HG03571 (cell line): Measurements from ENCODE around the gene ADARB2.

ENCODE experiments used
- ATAC-seq: cut with Tn5 transposase; IDR thresholded peaks from one replicate; pipeline ENCODE4 v1.9.1; 2021; ENCODE audit not compliant: unreplicated experiment

ADARB2 gene

GRCh38 chr10:1598393-1599153, 138.8 kb downstream of the ADARB2 start:
- no peak for ATAC-seq

DNA sequence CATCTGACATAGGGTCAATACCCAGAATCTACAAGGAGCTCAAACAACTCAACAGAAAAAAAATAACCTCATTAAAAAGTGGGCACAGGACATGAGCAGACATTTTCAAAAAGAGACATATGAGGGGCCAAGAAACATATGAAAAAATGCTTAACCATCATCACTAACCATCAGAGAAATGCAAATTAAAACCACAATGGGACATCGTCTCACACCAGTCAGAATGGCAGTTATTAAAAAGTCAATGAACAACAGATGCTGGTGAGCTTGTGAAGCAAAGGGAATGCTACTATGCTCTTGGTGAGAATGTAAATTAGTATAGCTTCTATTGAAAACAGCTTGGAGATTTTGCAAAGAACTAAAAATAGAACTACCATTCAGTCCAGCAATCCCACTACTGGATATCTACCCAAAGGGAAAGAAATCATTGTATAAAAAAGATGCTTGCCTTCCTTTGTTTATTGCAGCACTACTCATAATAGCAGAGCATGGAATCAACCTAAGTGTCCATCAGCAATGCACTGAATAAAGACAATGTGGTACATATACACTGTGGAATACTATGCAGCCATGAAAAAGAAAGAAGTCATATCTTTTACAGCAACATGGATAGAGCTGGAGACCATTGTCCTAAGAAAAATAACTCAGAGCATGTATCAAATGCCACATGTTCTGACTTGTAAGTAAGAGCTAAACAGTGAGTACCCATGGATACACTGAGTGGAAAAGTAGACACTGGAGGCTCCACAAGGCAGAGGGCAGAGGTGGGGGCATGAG, 139.8 kb downstream of the ADARB2 start:
- peak; percentile 63 for ATAC-seq

- no peak for ATAC-seq
Measured at GRCh38 chr10:1596482-1597099, 140.7 kb downstream of the ADARB2 start.

DNA sequence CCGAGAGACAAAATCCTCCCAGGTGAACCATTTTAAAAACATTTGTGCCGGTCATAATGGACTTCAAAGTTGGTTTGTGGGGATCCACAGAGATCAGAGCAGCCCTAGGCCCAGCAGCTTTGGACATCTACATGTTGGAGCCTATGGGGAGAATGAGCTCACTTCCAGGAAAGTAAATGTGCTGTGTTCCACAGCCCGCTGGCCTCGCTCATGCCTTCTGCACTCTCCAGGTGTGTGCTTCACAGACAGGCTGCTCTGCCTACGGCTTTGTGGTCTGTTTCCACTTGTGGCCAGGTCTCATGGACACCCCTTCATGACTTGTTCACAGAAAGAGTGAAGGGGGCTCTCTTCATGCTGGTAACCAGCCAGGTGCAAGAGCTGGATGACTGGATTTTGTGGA, 141.6 kb downstream of the ADARB2 start:
- ATAC-seq, result no peak

GRCh38 chr10:1595242-1595600, 142.1 kb downstream of the ADARB2 start:
- ATAC-seq, result no peak

DNA sequence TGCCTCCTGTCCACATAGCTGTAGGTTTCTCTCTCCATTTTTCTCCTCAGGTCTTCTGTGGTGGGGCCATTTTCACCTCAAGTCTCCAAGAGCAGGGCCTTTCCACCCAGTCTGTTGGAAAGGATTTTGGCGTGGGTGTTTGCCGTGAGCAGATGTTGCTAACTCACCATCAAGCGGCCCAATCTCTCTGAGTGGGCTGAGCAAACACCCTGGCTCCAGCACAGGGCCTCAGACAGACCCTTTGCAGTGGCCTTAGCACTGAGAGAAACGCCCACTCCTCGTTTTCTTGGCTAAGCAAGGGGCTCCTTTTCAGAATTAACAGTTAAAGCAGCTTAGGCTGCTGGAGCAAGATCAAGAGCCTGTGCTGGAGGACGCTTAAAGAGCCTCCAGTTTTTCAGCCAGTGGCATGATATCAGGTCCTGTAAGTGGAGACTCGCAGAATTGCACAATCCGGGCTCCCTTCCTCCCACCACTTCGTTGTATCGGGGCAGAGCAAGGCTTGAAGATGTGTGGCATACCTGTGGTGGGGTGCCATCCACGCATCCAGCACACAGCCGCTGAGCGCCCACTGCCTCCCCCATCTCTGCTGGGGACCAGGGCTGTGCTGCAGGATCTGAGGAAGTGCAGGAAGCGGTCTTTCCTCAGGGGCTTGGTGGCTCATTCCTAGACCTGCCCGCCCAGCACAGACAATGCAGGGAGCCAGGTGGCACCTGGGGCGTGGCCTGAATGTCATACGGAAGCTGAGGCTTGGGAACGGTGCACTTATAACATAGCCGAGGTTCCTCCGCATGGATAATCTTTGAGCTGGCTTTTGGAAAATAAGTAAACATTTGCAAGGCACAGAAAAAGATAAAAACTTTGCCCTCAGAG, 142.7 kb downstream of the ADARB2 start:
- no peak for ATAC-seq

GRCh38 chr10:1591742-1592141, 145.6 kb downstream of the ADARB2 start:
- ATAC-seq, result no peak

DNA sequence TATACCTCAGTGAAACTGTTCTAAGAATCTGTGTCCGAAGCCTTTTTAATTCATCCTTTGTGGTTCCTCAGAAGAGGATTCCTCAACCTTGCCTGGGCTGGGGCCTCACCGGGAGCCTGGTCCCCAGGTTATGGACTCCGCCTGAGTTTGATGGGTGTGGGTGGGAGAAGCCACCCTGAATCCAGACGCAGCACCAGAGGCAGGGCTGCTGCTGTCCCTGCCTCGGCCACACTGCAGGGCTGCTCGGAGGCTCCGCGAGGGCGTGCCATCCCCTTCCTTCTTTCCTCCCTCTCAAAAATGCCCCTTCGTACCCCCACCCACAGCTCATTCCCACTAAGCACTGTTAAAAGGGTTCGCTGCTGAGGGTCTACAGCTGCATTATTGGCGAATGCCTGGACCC, 146.3 kb downstream of the ADARB2 start:
- ATAC-seq, result no peak

GRCh38 chr10:1589257-1589656, 148.1 kb downstream of the ADARB2 start:
- ATAC-seq, result no peak

DNA sequence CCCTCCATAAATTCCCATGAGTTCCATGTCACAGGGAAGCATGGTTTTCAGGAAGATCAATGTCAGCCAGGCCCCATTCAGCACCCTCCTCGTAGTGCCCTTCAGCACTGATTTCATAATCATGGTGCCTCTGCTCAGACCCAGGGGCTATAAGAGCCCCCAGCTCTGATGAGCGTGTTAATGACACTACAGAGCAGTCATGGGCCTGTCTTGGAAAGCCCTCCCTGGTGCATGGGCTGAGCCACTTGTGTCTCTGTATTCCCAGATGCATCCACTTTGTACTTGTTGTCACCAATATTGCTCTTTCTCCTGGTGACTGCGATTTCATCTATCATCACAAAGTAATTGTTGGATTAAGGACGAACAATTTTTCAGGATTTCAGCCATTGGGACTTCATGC, 154.6 kb downstream of the ADARB2 start:
- no peak for ATAC-seq

GRCh38 chr10:1581189-1581588, 156.1 kb downstream of the ADARB2 start:
- ATAC-seq, result no peak

DNA sequence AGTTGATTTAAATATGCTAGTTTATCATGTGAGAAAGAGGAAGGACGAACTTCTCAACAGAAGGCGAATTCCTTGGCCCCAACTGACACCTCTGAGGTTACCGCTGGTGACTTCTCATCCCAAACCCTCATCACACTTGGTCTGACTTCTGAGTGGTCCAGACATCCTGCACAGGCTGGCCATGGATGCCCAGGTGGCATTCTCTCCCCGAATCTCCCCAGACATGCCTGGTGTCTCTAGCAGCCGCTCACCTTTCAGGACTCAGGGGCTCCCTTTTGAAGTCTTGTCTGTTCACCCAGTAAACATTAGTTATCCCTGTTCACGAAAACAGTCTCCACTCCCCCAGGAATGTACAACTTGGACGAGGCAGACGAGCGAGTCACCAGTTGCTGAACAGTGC, 157.7 kb downstream of the ADARB2 start:
- no peak for ATAC-seq

DNA sequence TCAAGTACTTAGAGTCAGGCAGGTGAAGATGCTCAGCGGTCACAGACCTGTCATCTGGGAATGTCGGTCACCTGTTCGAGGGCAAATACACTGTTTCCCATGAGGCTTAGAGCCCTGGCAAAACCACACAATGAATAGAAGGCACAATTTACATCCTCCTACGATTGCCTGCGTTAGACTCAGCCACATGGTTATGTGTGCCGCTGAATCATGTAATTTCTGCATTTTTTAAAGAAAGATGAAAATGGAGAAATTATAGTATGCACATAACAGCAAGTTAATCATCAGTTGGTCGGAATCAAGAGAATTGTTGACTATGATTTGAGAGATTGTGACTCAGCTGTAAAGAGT, 158.2 kb downstream of the ADARB2 start:
- ATAC-seq, result no peak

GRCh38 chr10:1578392-1579140, 158.8 kb downstream of the ADARB2 start:
- ATAC-seq, result no peak

DNA sequence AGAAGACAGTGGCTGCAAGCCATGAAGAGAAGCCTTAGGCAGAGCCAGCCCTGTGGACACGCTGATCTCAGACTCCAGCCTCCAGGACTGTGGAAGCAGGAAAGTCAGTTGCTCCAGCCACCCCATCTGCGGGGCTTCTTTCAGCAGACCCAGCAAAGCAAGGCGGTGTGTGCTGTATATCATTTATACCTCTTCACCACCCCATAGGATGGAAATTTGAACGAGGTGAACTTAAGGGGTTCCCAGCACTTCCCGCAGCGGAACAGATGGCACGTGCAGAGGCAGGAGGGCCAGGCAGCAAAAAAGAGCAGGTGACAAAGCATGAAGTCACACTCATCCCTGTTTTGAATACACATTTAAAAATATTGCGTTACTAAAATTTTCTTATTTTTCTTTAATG, 159.4 kb downstream of the ADARB2 start:
- no peak for ATAC-seq

GRCh38 chr10:1577373-1577770, 160.0 kb downstream of the ADARB2 start:
- no peak for ATAC-seq

GRCh38 chr10:1576467-1577372, 160.6 kb downstream of the ADARB2 start:
- ATAC-seq, result no peak

DNA sequence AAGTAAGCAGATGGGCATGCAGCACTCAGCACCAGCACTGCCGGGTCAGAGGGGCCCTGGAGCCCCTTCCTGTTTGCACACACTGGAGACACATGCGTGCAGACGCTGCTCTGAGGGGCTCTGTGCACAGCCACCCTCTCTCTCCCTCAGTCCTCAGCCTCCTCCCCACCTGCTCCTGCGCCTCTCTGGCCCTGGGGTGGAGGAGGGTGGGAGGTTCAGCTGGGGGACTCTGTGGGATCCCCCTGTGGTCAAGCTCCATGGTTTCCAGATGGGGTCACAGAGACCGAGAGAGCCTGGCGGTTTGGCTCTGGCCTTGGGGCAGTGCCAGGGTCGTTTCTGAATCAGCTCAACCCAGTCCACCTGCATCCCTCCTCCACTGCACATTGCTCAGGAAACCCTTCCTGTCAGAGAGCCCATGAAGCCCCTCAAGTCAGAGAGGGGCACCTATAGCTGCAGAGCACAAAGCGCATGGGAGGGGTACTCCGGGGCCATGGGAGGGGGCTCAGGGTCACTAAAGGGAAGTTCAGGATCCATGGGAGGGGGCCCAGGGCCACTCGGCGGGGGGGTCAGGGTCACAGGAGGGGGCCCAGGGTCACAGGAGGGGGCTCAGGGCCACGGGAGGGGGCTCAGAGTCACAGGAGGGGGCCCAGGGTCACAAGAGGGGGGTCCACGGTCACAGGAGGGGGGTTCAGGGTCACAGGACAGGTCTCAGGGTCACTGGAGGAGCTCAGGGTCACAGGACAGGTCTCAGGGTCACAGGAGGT, 161.7 kb downstream of the ADARB2 start:
- ATAC-seq, result no peak

DNA sequence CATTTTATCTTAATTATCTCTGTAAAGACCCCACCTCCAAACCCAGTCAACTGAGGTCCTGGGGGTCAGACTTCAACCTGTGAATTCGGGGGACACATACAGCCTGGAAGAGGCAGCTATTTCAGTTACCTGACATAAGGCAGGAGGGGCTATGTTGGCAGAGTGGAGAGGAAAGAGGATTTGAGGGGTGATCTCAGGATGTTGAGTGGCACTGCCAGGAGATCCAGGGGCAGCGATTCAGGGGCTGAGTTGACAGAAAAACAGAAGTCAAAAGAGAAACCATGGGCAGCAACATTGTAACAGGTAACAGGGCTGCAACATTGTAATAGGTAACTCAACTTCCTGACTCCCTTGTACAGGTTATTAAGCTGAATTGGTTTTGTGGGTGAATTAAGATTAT, 162.6 kb downstream of the ADARB2 start:
- no peak for ATAC-seq
